Panc1 (cell line): ENCODE measurements around the gene SH2D3C. TPM values are rescaled to one million over a fixed set of nuclear protein-coding genes. Genes with fewer than 3 reads are reported as not detected.

Experiments used
- ATAC-seq: fragments of 200-7000 bp; cut with Tn5 transposase; 2 replicates; pipeline ENCODE4 v1.9.1; 2020; ENCODE audit warnings: mild to moderate bottlenecking, moderate library complexity
- BruUV-seq: library from RNA; stranded (reverse); fragments of 400-500 nt; replicated peaks from 2 replicates; lab custom pipeline; 2021; lab: Mats Ljungman, UMichigan
- CTCF ChIA-PET: fragments of 300-600 bp; sonication (Branson Sonifier 250); formaldehyde crosslinking; loops from one replicate; lab custom pipeline; 2022; ENCODE audit warnings: antibody characterized with exemption; lab: Charles Lee
- POLR2A ChIA-PET: fragments of 300-600 bp; sonication (Branson Sonifier 250); formaldehyde crosslinking; loops from one replicate; lab custom pipeline; 2022; ENCODE audit warnings: antibody characterized with exemption; lab: Charles Lee
- DNase-seq: peaks from one replicate; pipeline ENCODE4 v3.0.0-alpha.2; 2010; ENCODE audit warnings: low read depth, low spot score
- H3K27ac ChIP-seq: 2 replicates; pipeline ENCODE4 v1.5.1; 2011; ENCODE audit warnings: mild to moderate bottlenecking, low read length, inconsistent platforms
- H3K27me3 ChIP-seq: fragments of 200-500 bp; sonication (Bioruptor generic); 2 replicates; pipeline ENCODE4 v1.6.0; 2014; ENCODE audit warnings: low read length, inconsistent platforms; ENCODE audit not compliant: control insufficient read depth, insufficient read depth
- H3K36me3 ChIP-seq: fragments of 200-500 bp; sonication (Bioruptor generic); 2 replicates; pipeline ENCODE4 v1.5.1; 2014; ENCODE audit warnings: inconsistent platforms, mild to moderate bottlenecking, low read length, moderate library complexity; ENCODE audit not compliant: control insufficient read depth, insufficient read depth
- H3K4me1 ChIP-seq: 2 replicates; pipeline ENCODE4 v1.5.1; 2011; ENCODE audit warnings: inconsistent platforms, mild to moderate bottlenecking, low read length, moderate library complexity; ENCODE audit not compliant: control insufficient read depth, insufficient read depth
- H3K4me3 ChIP-seq, 2 experiments: 2 replicates each; pipeline ENCODE4 v1.5.1; 2011 to 2012; ENCODE audit warnings: low read depth in 2 of 2, low read length in 2 of 2, mild to moderate bottlenecking in 2 of 2, inconsistent platforms in 1 of 2, moderate library complexity in 1 of 2
- H3K9me3 ChIP-seq: fragments of 200-500 bp; sonication (Bioruptor generic); 2 replicates; pipeline ENCODE4 v1.5.1; 2014; ENCODE audit warnings: low read depth, mild to moderate bottlenecking, inconsistent platforms, low read length, moderate library complexity; ENCODE audit not compliant: control insufficient read depth, insufficient read depth
- POLR2AphosphoS5 ChIP-seq: IDR thresholded peaks from 2 replicates; pipeline ENCODE4 v1.6.1; 2012; ENCODE audit warnings: mild to moderate bottlenecking, low read depth, low read length, moderate library complexity
- SIN3A ChIP-seq: IDR thresholded peaks from 2 replicates; pipeline ENCODE4 v1.6.1; 2012; ENCODE audit warnings: low read depth, mild to moderate bottlenecking, low read length, moderate library complexity, borderline replicate concordance; ENCODE audit not compliant: insufficient read depth
- TCF7L2 ChIP-seq: IDR thresholded peaks from 2 replicates; pipeline ENCODE4 v1.6.1; 2011; ENCODE audit warnings: mild to moderate bottlenecking, low read depth, low read length, inconsistent platforms
- in situ Hi-C: cut with HindIII; loops from 2 replicates; pipeline ENCODE4 v1.10.0; 2016; ENCODE audit warnings: low sequenced_read_pairs, low pct_unique_long_range_greater_than_20kb
- intact Hi-C: fragments of 100-400 bp; cut with micrococcal nuclease; formaldehyde crosslinking; loops from one replicate; pipeline ENCODE4 v1.10.0; 2022; ENCODE audit not compliant: unreplicated experiment
- total RNA-seq: library from RNA; stranded (reverse); gene quantifications from one replicate; pipeline ENCODE4 v1.2.1, GENCODE V29; 2021; ENCODE audit not compliant: unreplicated experiment
- TF ChIP-seq, protein P1 (sequence below), 2 experiments: IDR thresholded peaks; 2 replicates each; pipeline ENCODE4 v1.6.1; 2011 to 2012; ENCODE audit warnings: low read depth in 2 of 2, control low read depth in 1 of 2, low read length in 1 of 2, mild to moderate bottlenecking in 1 of 2, moderate library complexity in 1 of 2; ENCODE audit not compliant: insufficient read depth in 1 of 2
- TF ChIP-seq, protein P2 (sequence below): fragments of 450-650 bp; IDR thresholded peaks from 2 replicates; pipeline ENCODE4 v1.5.1; 2017; ENCODE audit warnings: mild to moderate bottlenecking

SH2D3C gene
- total RNA-seq, 1 experiment from 2014 or later = 0.49 TPM

DNA sequence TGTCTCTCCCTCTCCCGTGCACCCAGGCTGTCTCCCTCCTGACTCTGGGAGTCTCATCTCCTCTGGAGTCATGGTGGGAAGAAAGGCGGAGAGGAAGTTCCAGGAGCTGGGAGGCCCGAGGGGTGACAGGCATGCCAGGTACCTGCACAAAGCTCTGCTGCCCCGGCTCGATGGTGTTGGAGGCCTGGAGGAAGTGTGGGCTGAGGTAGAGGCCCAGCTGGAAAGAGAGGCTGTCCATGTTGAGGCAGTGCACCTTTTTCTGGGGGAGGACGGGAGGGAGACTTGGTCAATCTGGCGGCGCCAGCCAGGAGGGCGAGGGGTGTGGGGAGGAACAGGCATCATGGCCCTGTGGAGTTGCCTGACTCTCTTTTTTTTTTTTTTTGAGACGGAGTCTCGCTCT lies 40.1 kb upstream of the SH2D3C start:
- in situ Hi-C loops = no loop called here
- Histone ChIP-seq H3K9me3 (no peaks in the 10 kb centered on the region), H3K4me1 (no peaks in the 10 kb centered on the region), H3K36me3 (no peaks in the 10 kb centered on the region), H3K27ac (no peak overlapping the region), H3K4me3 (no peak overlapping the region), H3K27me3 (no peaks in the 10 kb centered on the region)
- no TSS peak for BruUV-seq
- ATAC-seq (no peak), DNase-seq (no peak)
- CTCF ChIA-PET = no interaction called here
- POLR2A ChIA-PET = no interaction called here
- TF ChIP-seq, protein P1, sequence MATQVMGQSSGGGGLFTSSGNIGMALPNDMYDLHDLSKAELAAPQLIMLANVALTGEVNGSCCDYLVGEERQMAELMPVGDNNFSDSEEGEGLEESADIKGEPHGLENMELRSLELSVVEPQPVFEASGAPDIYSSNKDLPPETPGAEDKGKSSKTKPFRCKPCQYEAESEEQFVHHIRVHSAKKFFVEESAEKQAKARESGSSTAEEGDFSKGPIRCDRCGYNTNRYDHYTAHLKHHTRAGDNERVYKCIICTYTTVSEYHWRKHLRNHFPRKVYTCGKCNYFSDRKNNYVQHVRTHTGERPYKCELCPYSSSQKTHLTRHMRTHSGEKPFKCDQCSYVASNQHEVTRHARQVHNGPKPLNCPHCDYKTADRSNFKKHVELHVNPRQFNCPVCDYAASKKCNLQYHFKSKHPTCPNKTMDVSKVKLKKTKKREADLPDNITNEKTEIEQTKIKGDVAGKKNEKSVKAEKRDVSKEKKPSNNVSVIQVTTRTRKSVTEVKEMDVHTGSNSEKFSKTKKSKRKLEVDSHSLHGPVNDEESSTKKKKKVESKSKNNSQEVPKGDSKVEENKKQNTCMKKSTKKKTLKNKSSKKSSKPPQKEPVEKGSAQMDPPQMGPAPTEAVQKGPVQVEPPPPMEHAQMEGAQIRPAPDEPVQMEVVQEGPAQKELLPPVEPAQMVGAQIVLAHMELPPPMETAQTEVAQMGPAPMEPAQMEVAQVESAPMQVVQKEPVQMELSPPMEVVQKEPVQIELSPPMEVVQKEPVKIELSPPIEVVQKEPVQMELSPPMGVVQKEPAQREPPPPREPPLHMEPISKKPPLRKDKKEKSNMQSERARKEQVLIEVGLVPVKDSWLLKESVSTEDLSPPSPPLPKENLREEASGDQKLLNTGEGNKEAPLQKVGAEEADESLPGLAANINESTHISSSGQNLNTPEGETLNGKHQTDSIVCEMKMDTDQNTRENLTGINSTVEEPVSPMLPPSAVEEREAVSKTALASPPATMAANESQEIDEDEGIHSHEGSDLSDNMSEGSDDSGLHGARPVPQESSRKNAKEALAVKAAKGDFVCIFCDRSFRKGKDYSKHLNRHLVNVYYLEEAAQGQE (IDR thresholded peaks at IDR 0.05; ENCODE audit: insufficient read depth in 1 of 2, low read depth in 2 of 2, low read length in 1 of 2) = no peak
- no peak for TF ChIP-seq POLR2AphosphoS5
- no peak for TF ChIP-seq TCF7L2
- TF ChIP-seq, protein P2, sequence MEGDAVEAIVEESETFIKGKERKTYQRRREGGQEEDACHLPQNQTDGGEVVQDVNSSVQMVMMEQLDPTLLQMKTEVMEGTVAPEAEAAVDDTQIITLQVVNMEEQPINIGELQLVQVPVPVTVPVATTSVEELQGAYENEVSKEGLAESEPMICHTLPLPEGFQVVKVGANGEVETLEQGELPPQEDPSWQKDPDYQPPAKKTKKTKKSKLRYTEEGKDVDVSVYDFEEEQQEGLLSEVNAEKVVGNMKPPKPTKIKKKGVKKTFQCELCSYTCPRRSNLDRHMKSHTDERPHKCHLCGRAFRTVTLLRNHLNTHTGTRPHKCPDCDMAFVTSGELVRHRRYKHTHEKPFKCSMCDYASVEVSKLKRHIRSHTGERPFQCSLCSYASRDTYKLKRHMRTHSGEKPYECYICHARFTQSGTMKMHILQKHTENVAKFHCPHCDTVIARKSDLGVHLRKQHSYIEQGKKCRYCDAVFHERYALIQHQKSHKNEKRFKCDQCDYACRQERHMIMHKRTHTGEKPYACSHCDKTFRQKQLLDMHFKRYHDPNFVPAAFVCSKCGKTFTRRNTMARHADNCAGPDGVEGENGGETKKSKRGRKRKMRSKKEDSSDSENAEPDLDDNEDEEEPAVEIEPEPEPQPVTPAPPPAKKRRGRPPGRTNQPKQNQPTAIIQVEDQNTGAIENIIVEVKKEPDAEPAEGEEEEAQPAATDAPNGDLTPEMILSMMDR = no peak
- TF ChIP-seq SIN3A = no peak
- intact Hi-C loops = no loop called here

GRCh38 chr9:127817881-127818434 lies 39.5 kb upstream of the SH2D3C start:
- intact Hi-C loops (no loop called here), in situ Hi-C loops (no loop called here)
- DNase-seq (no peak), ATAC-seq (no peak)
- Histone ChIP-seq H3K27me3 (no peaks in the 10 kb centered on the region), H3K4me3 (no peak overlapping the region), H3K27ac (no peak overlapping the region), H3K9me3 (no peaks in the 10 kb centered on the region), H3K36me3 (no peaks in the 10 kb centered on the region), H3K4me1 (no peaks in the 10 kb centered on the region)
- no TSS peak for BruUV-seq
- ChIA-PET POLR2A (no interaction called here), CTCF (no interaction called here)
- TF ChIP-seq SIN3A = no peak
- TF ChIP-seq, protein P1 (IDR thresholded peaks at IDR 0.05; ENCODE audit: insufficient read depth in 1 of 2, low read depth in 2 of 2, low read length in 1 of 2) = no peak
- no peak for TF ChIP-seq TCF7L2
- no peak for TF ChIP-seq POLR2AphosphoS5
- TF ChIP-seq, protein P2 = no peak
